ENCODE data around the gene HIGD2A. TPM values are rescaled to one million over a fixed set of nuclear protein-coding genes. Genes with fewer than 3 reads are reported as not detected.
"Not testable (repeated sequence)": the region's sequence is repeated elsewhere in the genome, so short reads cannot be mapped to it uniquely, and the experiment has no call there.

HIGD2A gene
- total RNA-seq, 1 experiment from 2014 or later = 129 TPM

GRCh38 chr5:176388003-176388443 lies 528 bp upstream of the HIGD2A start:
- DNase-seq (ENCODE audit: low read depth) = no peak
- in situ Hi-C loops (cut with HindIII; ENCODE audit: low pct_unique_long_range_greater_than_20kb, low sequenced_read_pairs) = no loop called here

- in situ Hi-C loops (cut with HindIII; ENCODE audit: low pct_unique_long_range_greater_than_20kb, low sequenced_read_pairs) = no loop called here
- DNase-seq (ENCODE audit: low read depth) = no peak
Measured at GRCh38 chr5:176389135-176390123, 878 bp downstream of the HIGD2A start.

- in situ Hi-C loops (cut with HindIII; ENCODE audit: low pct_unique_long_range_greater_than_20kb, low sequenced_read_pairs) = no loop called here
- no peak for DNase-seq (ENCODE audit: low read depth)
Measured at GRCh38 chr5:176391479-176391878, 2.9 kb downstream of the HIGD2A start.

- DNase-seq (ENCODE audit: low read depth) = no peak
- in situ Hi-C loops (cut with HindIII; ENCODE audit: low pct_unique_long_range_greater_than_20kb, low sequenced_read_pairs) = no loop called here
Measured at GRCh38 chr5:176391999-176392398, 3.4 kb downstream of the HIGD2A start.

GRCh38 chr5:176392526-176392925 lies 4.0 kb downstream of the HIGD2A start:
- DNase-seq (ENCODE audit: low read depth) = no peak
- in situ Hi-C loops (cut with HindIII; ENCODE audit: low pct_unique_long_range_greater_than_20kb, low sequenced_read_pairs) = no loop called here

- in situ Hi-C loops (cut with HindIII; ENCODE audit: low pct_unique_long_range_greater_than_20kb, low sequenced_read_pairs) = no loop called here
- DNase-seq (ENCODE audit: low read depth) = no peak
Measured at GRCh38 chr5:176394096-176394495, 5.5 kb downstream of the HIGD2A start.

- in situ Hi-C loops (cut with HindIII; ENCODE audit: low pct_unique_long_range_greater_than_20kb, low sequenced_read_pairs) = no loop called here
Measured at GRCh38 chr5:176394881-176395675, 6.5 kb downstream of the HIGD2A start.

GRCh38 chr5:176396330-176396729 lies 7.8 kb downstream of the HIGD2A start:
- in situ Hi-C loops (cut with HindIII; ENCODE audit: low pct_unique_long_range_greater_than_20kb, low sequenced_read_pairs) = no loop called here
- no peak for DNase-seq (ENCODE audit: low read depth)

More at GRCh38 chr5:176394881-176395675, 6.5 kb downstream of the HIGD2A start:
- no peak for DNase-seq (ENCODE audit: low read depth)

- in situ Hi-C loops (cut with HindIII; ENCODE audit: low pct_unique_long_range_greater_than_20kb, low sequenced_read_pairs) = no loop called here
- DNase-seq (ENCODE audit: low read depth) = no peak
Measured at GRCh38 chr5:176397736-176398420, 9.3 kb downstream of the HIGD2A start.

GRCh38 chr5:176400382-176401156 lies 12.0 kb downstream of the HIGD2A start:
- in situ Hi-C loops (cut with HindIII; ENCODE audit: low pct_unique_long_range_greater_than_20kb, low sequenced_read_pairs) = no loop called here
- no peak for DNase-seq (ENCODE audit: low read depth)

- in situ Hi-C loops (cut with HindIII; ENCODE audit: low pct_unique_long_range_greater_than_20kb, low sequenced_read_pairs) = no loop called here
- DNase-seq (ENCODE audit: low read depth) = no peak
Measured at GRCh38 chr5:176401281-176402205, 13.0 kb downstream of the HIGD2A start.

- in situ Hi-C loops (cut with HindIII; ENCODE audit: low pct_unique_long_range_greater_than_20kb, low sequenced_read_pairs) = no loop called here
- no peak for DNase-seq (ENCODE audit: low read depth)
Measured at GRCh38 chr5:176405656-176406435, 17.3 kb downstream of the HIGD2A start.

- no peak for DNase-seq (ENCODE audit: low read depth)
- in situ Hi-C loops (cut with HindIII; ENCODE audit: low pct_unique_long_range_greater_than_20kb, low sequenced_read_pairs) = no loop called here
Measured at GRCh38 chr5:176406436-176407052, 18.0 kb downstream of the HIGD2A start.

- no peak for DNase-seq (ENCODE audit: low read depth)
- in situ Hi-C loops (cut with HindIII; ENCODE audit: low pct_unique_long_range_greater_than_20kb, low sequenced_read_pairs) = no loop called here
Measured at GRCh38 chr5:176407456-176408251, 19.1 kb downstream of the HIGD2A start.

- in situ Hi-C loops (cut with HindIII; ENCODE audit: low pct_unique_long_range_greater_than_20kb, low sequenced_read_pairs); DNase-seq (ENCODE audit: low read depth): not testable (repeated sequence)
Measured at GRCh38 chr5:176408252-176408573, 19.7 kb downstream of the HIGD2A start.

Measured in Caki2 (cell line).